ENCODE data around the gene DACT2. TPM values are rescaled to one million over a fixed set of nuclear protein-coding genes. Genes with fewer than 3 reads are reported as not detected.

The DACT2 gene
- total and polyA plus RNA-seq, 9 of the 15 experiments (the other 6 are each of a cell fraction or from before 2014, with no cell fraction given), result not detected

- Histone ChIP-seq H3K27me3 (ENCODE audit: control insufficient read depth in 2 of 2, insufficient read depth in 2 of 2, low read length in 2 of 2) (peaks cover 12 to 34% of the 10 kb centered on the region in 2 experiments; a peak in 4 of 5 replicates), H2AFZ (ENCODE audit: low read depth, low read length) (no peak overlapping the region), H3K9me3 (replicated peaks; ENCODE audit: control insufficient read depth, insufficient read depth, low read depth, low read length) (no peaks in the 10 kb centered on the region), H3K4me3 (no peak overlapping the region), H3K79me2 (ENCODE audit: control insufficient read depth, insufficient read depth, low read length) (no peaks in the 10 kb centered on the region), H3K27ac (ENCODE audit: extremely low read depth, low read depth, low read length) (no peak overlapping the region), H3K4me2 (ENCODE audit: insufficient read depth, low read length) (no peak overlapping the region), H3K9me1 (ENCODE audit: control insufficient read depth, insufficient read depth, low read length) (no peaks in the 10 kb centered on the region), H3K4me1 (replicated peaks in 1 of 2; ENCODE audit: control insufficient read depth in 2 of 2, insufficient read depth in 2 of 2, low read length in 2 of 2) (peaks cover 0 to 4% of the 10 kb centered on the region in 2 experiments; a peak in 1 of 5 replicates), H3K9ac (ENCODE audit: insufficient read depth in 1 of 2, low read depth in 2 of 2, low read length in 2 of 2) (no peak overlapping the region), H4K20me1 (replicated peaks; ENCODE audit: control insufficient read depth, insufficient read depth, low read length) (no peaks in the 10 kb centered on the region), H3K36me3 (ENCODE audit: control insufficient read depth, insufficient read depth, low read length) (no peaks in the 10 kb centered on the region)
- DNase-seq (ENCODE audit: extremely low read depth in 1 of 4, low spot score in 3 of 4) (no peak), FAIRE-seq (no peak), ATAC-seq (no peak)
- no TSS peak for BruUV-seq (replicated peaks)
- WGBS (ENCODE audit: insufficient coverage, low coverage, missing lambda C conversion rate), result under 1% methylated on average over 5 of the region's 5 CpGs
- CTCF ChIA-PET (ENCODE audit: low intra/inter-chr PET ratio), result no interaction called here
- intact Hi-C loops (cut with micrococcal nuclease), result no loop called here
- in situ Hi-C loops (cut with MboI), result no loop called here
- TF ChIP-seq CEBPG (CRISPR knock-in tag; IDR thresholded peaks at IDR 0.05) (no peak), CEBPG (tag; conservative IDR thresholded peaks at IDR 0.05 in 1 of 2, IDR thresholded peaks at IDR 0.05 in 1 of 2) (no peak), ZNF785 (CRISPR knock-in tag; IDR thresholded peaks at IDR 0.05) (no peak), ZNF778 (CRISPR knock-in tag; IDR thresholded peaks at IDR 0.05) (no peak), ZNF347 (CRISPR knock-in tag; IDR thresholded peaks at IDR 0.05; ENCODE audit: low read depth) (no peak), NFXL1 (CRISPR knock-in tag; IDR thresholded peaks at IDR 0.05) (no peak), SNAPC5 (CRISPR knock-in tag; IDR thresholded peaks at IDR 0.05) (no peak), KLF16 (IDR thresholded peaks at IDR 0.05) (no peak)
- POLR2A ChIA-PET, result no interaction called here
Observed at GRCh38 chr6:168352096-168352495, 32.5 kb upstream of the DACT2 start.
